ENCODE results near the gene ADGRB3.
A peak's percentile ranks its signal among the peaks of the same experiment; 100 is the strongest.
"Not testable (repeated sequence)": the region's sequence is repeated elsewhere in the genome, so short reads cannot be mapped to it uniquely, and the experiment has no call there.

Gene ADGRB3

DNA sequence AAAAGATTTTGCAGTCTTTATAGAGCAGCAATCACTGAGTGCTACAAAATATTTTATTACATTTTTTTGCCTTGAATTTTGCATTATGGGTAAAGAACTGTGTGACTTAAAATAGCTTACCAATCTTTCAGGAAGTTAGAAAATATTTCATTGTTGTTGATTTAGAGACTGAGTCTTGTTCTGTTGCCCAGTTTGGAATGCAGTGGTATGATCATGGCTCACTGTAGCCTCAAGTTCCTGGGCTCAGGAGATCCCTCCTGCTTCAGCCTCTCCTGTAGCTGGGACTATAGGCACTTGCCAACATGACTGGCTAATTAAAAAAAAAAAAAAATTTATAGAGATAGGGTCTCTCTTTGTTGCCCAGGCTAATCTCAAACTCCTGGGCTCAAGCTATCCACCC, 100.8 kb downstream of the ADGRB3 start:
- POLR2A ChIA-PET = no interaction called here
- CTCF ChIA-PET = no interaction called here
- no peak for DNase-seq (ENCODE audit: extremely low spot score)
- TF ChIP-seq CTCF (IDR thresholded peaks at IDR 0.05; ENCODE audit: control extremely low read depth, extremely low read depth, low read depth, missing control alignments) = no peak

DNA sequence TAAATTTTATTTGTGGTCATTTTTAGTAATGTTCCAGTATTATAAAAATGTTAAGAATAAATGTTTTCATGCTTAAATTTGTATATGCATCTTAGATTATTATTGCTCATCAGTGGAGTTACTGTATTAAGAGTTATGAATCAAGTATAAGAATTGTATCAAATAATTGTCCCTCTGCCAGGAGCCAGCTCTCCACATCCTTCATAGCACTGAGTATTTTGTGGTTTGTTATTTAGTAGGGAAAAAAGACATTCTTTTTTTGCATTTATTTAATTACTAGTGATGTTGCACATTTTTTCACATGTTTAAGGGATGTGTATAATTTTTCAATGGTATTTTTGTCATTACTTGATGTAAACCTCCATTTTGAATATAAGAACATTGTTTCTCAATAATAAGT, 102.0 kb downstream of the ADGRB3 start:
- TF ChIP-seq CTCF (IDR thresholded peaks at IDR 0.05; ENCODE audit: control extremely low read depth, extremely low read depth, low read depth, missing control alignments) = no peak
- ChIA-PET CTCF (no interaction called here), POLR2A (no interaction called here)
- DNase-seq (ENCODE audit: extremely low spot score) = no peak

DNA sequence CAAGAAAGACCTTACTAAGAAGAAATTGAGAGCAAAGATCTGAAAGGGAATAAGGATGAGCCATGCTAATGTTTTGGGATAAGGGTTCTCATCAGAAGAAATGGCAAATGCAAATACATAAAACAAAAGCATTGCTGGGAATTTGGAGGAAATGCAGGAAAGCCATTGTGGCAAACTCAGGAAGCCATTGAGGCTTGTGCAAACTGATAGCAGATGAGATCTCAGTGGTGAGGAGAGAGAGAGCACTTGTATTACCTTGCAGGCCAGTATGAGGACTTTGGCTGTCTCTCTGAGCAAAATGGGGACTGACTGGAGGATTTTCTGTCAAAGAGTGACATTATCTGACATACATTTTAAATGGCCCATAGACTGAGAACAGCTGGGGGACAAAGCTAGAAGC, 103.0 kb downstream of the ADGRB3 start:
- TF ChIP-seq CTCF (IDR thresholded peaks at IDR 0.05; ENCODE audit: control extremely low read depth, extremely low read depth, low read depth, missing control alignments) = no peak
- POLR2A ChIA-PET = no interaction called here
- CTCF ChIA-PET = no interaction called here
- no peak for DNase-seq (ENCODE audit: extremely low spot score)

DNA sequence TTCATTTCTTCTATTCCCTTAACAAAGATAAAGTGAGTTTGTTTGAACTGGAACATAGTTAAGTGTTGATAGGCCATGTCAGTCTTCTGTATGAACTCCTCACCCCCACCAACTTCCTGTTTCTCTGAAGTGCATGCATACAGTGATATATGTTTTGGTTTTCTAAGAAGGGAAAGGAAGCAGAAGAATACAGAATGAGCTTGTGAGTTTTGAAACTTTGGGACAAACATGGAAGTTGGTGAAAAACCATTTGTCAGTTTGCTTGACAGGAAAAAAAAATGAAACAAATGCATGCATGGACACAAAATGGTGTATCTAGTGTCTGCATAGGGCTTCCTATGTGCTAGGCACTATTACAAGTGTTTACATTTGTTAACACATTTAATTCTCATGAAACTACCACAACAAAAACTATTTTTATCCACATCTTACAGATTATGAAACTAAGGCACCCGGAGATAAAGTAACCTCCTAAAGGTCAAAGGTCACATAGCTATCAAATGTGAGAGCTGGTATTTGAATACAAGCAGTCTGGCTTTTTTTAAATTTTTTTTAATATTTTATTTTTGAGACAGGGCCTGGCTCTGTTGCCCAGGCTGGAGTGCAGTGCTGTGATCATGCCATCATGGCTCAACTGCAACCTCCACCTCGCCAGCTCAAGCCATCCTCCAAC, 105.9 kb downstream of the ADGRB3 start:
- ChIA-PET CTCF (interaction anchor here (1.3 to 1.7 kb wide), 2 partner anchors 10 to 79 kb away, joined by 4 read pairs; no protein-coding TSS in a partner anchor), POLR2A (no interaction called here)
- peak; percentile 9 for DNase-seq (ENCODE audit: extremely low spot score)
- no peak for TF ChIP-seq CTCF (IDR thresholded peaks at IDR 0.05; ENCODE audit: control extremely low read depth, extremely low read depth, low read depth, missing control alignments)

GRCh38 chr6:68741501-68742386, 106.7 kb downstream of the ADGRB3 start:
- no peak for DNase-seq (ENCODE audit: extremely low spot score)
- CTCF ChIA-PET = interaction anchor here (1.3 to 1.7 kb wide), 2 partner anchors 9 to 80 kb away, joined by 4 read pairs; no protein-coding TSS in a partner anchor
- POLR2A ChIA-PET = no interaction called here
- TF ChIP-seq CTCF (IDR thresholded peaks at IDR 0.05; ENCODE audit: control extremely low read depth, extremely low read depth, low read depth, missing control alignments) = no peak

DNA sequence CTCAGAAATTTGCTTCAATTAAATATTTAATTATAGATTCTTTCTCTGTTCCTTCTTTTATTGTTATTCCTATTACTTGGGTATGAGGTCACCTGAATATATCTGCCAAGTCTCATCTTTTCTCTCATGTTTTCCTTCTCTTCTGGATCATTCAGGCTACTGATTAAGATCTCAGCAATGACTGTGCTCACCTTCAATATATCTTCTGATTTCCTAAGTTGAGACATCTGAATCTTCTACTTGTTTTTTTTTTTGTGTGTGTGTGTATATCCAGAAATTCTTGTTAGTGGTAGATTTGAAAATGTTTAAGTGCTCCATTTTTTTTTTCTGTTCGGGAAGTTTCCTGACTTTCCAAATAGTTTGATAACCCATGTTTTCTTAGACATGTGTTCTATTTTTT, 108.0 kb downstream of the ADGRB3 start:
- ChIA-PET CTCF (no interaction called here), POLR2A (no interaction called here)
- TF ChIP-seq CTCF (IDR thresholded peaks at IDR 0.05; ENCODE audit: control extremely low read depth, extremely low read depth, low read depth, missing control alignments) = no peak
- DNase-seq (ENCODE audit: extremely low spot score) = no peak

GRCh38 chr6:68744376-68744775, 109.3 kb downstream of the ADGRB3 start:
- POLR2A ChIA-PET; CTCF ChIA-PET; DNase-seq (ENCODE audit: extremely low spot score): not testable (repeated sequence)

Measured in GM10248 (cell line).